GM19193 (cell line): ENCODE data around the gene RIC3.

Experiments used
- POLR2A ChIP-seq: IDR thresholded peaks from 4 replicates; pipeline ENCODE4 v1.6.1; 2011; ENCODE audit not compliant: insufficient read depth, insufficient read length; ENCODE audit errors: extremely low read depth

Gene RIC3

GRCh38 chr11:8061555-8062428 is 107.0 kb downstream of the RIC3 start:
- no peak for TF ChIP-seq POLR2A

GRCh38 chr11:8060801-8061554 is 107.8 kb downstream of the RIC3 start:
- TF ChIP-seq POLR2A, result no peak

GRCh38 chr11:8060146-8060719 is 108.6 kb downstream of the RIC3 start:
- TF ChIP-seq POLR2A, result no peak

GRCh38 chr11:8059571-8060011 is 109.2 kb downstream of the RIC3 start:
- no peak for TF ChIP-seq POLR2A

- no peak for TF ChIP-seq POLR2A
Observed at GRCh38 chr11:8059030-8059429, 109.8 kb downstream of the RIC3 start.

GRCh38 chr11:8058216-8058615 is 110.6 kb downstream of the RIC3 start:
- no peak for TF ChIP-seq POLR2A

GRCh38 chr11:8056810-8057463 is 111.9 kb downstream of the RIC3 start:
- no peak for TF ChIP-seq POLR2A
